SU-DHL-6 (cell line): ENCODE measurements around the gene LTBP1.

ENCODE experiments used
- H2AFZ ChIP-seq: fragments of 200-600 bp; sonication (generic); 2 replicates; pipeline ENCODE4 v1.6.1; 2014; ENCODE audit warnings: low read depth, mild to moderate bottlenecking, moderate library complexity, mixed read lengths, antibody characterized with exemption, low read length; ENCODE audit not compliant: severe bottlenecking
- H3F3A ChIP-seq: fragments of 200-600 bp; shearing (Covaris generic); 2 replicates; pipeline ENCODE4 v1.6.0; 2016; ENCODE audit warnings: antibody characterized with exemption, mild to moderate bottlenecking; ENCODE audit not compliant: insufficient read depth
- H3K27ac ChIP-seq: fragments of 200-600 bp; sonication (generic); 2 replicates; pipeline ENCODE4 v1.5.1; 2016; ENCODE audit warnings: low read depth, mild to moderate bottlenecking, low read length, moderate library complexity, mixed read lengths
- H3K27me3 ChIP-seq: fragments of 200-600 bp; sonication (generic), shearing (Covaris generic); 2 replicates; pipeline ENCODE4 v1.6.0; 2014; ENCODE audit warnings: mild to moderate bottlenecking, low read length
- H3K36me3 ChIP-seq: fragments of 200-600 bp; sonication (generic); 2 replicates; pipeline ENCODE4 v1.6.1; 2014; ENCODE audit warnings: mild to moderate bottlenecking, low read length, mixed read lengths
- H3K4me2 ChIP-seq: fragments of 300-600, 200-600 bp; shearing (Covaris generic), sonication (generic); 2 replicates; pipeline ENCODE4 v1.6.0; 2014; ENCODE audit warnings: low read length, low read depth, mild to moderate bottlenecking; ENCODE audit not compliant: poor library complexity, severe bottlenecking
- H3K4me3 ChIP-seq: fragments of 200-600 bp; sonication (generic); 2 replicates; pipeline ENCODE4 v1.5.1; 2014; ENCODE audit warnings: antibody characterized with exemption, low read length, mild to moderate bottlenecking, mixed read lengths; ENCODE audit not compliant: insufficient read depth, poor library complexity, severe bottlenecking
- H3K79me2 ChIP-seq: fragments of 200-600 bp; sonication (generic); 2 replicates; pipeline ENCODE4 v1.6.1; 2014; ENCODE audit warnings: mild to moderate bottlenecking, low read length, moderate library complexity; ENCODE audit not compliant: insufficient read depth
- H3K9ac ChIP-seq: fragments of 200-600 bp; sonication (generic); 2 replicates; pipeline ENCODE4 v1.7.0; 2014; ENCODE audit warnings: mild to moderate bottlenecking, low read length
- H3K9me2 ChIP-seq: fragments of 200-600 bp; sonication (generic); replicated peaks from 2 replicates; pipeline ENCODE4 v1.6.1; 2014; ENCODE audit warnings: low read length; ENCODE audit not compliant: insufficient read depth
- H3K9me3 ChIP-seq: fragments of 200-600 bp; sonication (generic); 2 replicates; pipeline ENCODE4 v1.6.1; 2014; ENCODE audit warnings: low read length, mixed read lengths; ENCODE audit not compliant: insufficient read depth
- H4K20me1 ChIP-seq: fragments of 200-600 bp; sonication (generic); 2 replicates; pipeline ENCODE4 v1.6.1; 2014; ENCODE audit warnings: low read depth, mild to moderate bottlenecking, antibody characterized with exemption, low read length, moderate library complexity, mixed read lengths
- EZH2phosphoT487 ChIP-seq: fragments of 200-600 bp; sonication (generic), shearing (Covaris generic); conservative IDR thresholded peaks from 2 replicates; pipeline ENCODE4 v1.6.1; 2018; ENCODE audit warnings: mild to moderate bottlenecking, antibody characterized with exemption, low read length, moderate library complexity, mixed read lengths
- TF ChIP-seq, protein P1 (sequence below): fragments of 200-600 bp; sonication (generic); IDR thresholded peaks from one replicate; pipeline ENCODE4 v1.5.1; 2017; ENCODE audit warnings: antibody characterized with exemption, mild to moderate bottlenecking, low read length, moderate library complexity; ENCODE audit not compliant: insufficient read depth, poor library complexity, severe bottlenecking

The LTBP1 gene

DNA sequence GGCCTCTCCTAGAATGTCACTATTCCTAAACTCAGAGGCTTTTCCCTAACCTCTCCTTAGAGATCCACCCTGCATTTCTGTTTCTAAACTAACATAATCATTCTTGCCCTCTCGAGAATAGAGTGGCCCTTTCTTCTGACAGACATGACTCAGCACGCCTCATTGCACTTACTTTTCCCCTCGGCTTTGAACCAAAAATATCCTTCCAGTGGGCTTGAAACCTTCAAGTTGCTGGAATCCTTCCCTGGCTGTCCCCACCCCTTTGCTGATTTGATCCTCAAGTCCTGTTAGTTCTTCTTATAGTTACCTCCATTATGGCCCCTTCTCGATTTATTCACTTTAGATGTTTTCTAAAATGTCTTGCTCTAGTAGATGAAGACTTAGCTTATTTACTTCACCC lies 158.0 kb downstream of the LTBP1 start:
- Histone ChIP-seq H3K27me3 (no peaks in the 10 kb centered on the region), H3K36me3 (no peaks in the 10 kb centered on the region), H3F3A (0 out of 2 replicates have a peak, but pooled peaks cover 7% of the 10 kb centered on the region), H3K79me2 (peaks cover 80% of the 10 kb centered on the region), H3K9me2 (no peaks in the 10 kb centered on the region), H4K20me1 (no peaks in the 10 kb centered on the region), H3K9ac (no peak overlapping the region), H2AFZ (no peak overlapping the region), H3K4me2 (no peak overlapping the region), H3K9me3 (no peaks in the 10 kb centered on the region), H3K27ac (no peak overlapping the region), H3K4me3 (no peak overlapping the region)
- TF ChIP-seq EZH2phosphoT487 = no peak
- TF ChIP-seq, protein P1, sequence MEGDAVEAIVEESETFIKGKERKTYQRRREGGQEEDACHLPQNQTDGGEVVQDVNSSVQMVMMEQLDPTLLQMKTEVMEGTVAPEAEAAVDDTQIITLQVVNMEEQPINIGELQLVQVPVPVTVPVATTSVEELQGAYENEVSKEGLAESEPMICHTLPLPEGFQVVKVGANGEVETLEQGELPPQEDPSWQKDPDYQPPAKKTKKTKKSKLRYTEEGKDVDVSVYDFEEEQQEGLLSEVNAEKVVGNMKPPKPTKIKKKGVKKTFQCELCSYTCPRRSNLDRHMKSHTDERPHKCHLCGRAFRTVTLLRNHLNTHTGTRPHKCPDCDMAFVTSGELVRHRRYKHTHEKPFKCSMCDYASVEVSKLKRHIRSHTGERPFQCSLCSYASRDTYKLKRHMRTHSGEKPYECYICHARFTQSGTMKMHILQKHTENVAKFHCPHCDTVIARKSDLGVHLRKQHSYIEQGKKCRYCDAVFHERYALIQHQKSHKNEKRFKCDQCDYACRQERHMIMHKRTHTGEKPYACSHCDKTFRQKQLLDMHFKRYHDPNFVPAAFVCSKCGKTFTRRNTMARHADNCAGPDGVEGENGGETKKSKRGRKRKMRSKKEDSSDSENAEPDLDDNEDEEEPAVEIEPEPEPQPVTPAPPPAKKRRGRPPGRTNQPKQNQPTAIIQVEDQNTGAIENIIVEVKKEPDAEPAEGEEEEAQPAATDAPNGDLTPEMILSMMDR = no peak

DNA sequence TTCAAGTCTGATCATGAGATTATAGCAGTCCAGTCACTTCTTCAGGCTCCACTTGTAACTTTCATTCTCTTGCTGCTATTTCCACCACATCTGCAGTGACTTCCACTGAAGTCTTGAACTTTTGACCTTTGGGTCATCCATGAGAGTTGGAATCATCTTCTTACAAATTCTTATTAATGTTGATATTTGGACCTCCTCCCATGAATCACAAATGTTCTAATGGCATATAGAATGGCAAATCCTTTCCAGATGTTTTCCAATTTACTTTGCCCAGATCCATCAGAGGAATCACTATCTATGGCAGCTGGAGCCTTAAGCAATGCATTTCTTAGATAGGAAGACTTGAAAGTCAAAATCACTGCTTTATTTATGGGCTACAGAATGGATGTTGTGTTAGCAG lies 159.4 kb downstream of the LTBP1 start:
- H3K4me3 ChIP-seq = no peak overlapping the region
- TF ChIP-seq EZH2phosphoT487 = no peak
- TF ChIP-seq, protein P1 = no peak
- no peaks in the 10 kb centered on the region for H3K9me2 ChIP-seq
- peaks cover 8% of the 10 kb centered on the region; the same call in 1 of the 2 replicates for H3K36me3 ChIP-seq
- H3K27ac ChIP-seq = no peak overlapping the region
- no peaks in the 10 kb centered on the region for H3K27me3 ChIP-seq
- H3K79me2 ChIP-seq = peaks cover 66% of the 10 kb centered on the region
- no peak overlapping the region for H3K9ac ChIP-seq
- no peak overlapping the region for H3K4me2 ChIP-seq
- H3F3A ChIP-seq = no peaks in the 10 kb centered on the region
- H2AFZ ChIP-seq = no peak overlapping the region
- no peaks in the 10 kb centered on the region for H3K9me3 ChIP-seq
- no peaks in the 10 kb centered on the region for H4K20me1 ChIP-seq

DNA sequence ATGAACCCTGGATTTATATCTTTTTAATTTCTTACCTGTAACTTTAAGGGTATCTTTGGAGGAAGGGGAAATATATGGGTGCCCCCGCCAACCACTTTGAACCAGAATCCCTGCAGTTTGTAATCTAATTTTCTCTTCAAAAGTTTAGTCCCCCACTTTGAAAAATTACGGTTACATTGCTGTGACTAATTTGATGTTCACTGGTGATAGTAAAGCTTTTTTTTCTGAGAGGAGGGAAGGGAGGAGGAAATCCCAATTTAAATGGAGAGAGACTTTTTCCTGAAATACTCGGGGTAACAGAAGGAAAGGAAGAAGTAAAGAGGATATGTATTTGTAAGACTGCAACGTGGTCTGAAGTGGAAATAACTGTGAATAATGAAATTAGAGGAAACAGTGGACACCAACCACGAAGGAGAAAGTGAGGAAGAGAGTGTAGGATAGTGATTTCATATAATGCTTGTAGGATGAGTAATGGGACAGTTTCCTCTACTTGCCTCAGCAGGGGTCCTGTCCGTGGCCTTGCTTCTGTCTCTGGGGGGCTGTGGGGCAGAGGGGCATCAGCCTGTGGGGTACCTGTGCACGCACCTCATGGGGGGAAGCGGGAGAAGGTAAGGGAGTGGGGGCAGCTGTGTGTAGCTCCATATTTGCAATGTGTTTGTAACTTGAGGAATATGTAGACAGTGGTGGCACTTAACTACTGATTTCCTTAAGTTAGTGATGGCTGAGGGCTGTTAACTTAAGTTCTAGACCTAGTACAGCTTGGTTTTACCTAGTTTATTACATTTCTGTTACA lies 161.1 kb downstream of the LTBP1 start:
- peaks cover 21% of the 10 kb centered on the region for H3K36me3 ChIP-seq
- H3K9me2 ChIP-seq = no peaks in the 10 kb centered on the region
- no peaks in the 10 kb centered on the region for H3K27me3 ChIP-seq
- H3K79me2 ChIP-seq = peaks cover 49% of the 10 kb centered on the region
- H4K20me1 ChIP-seq = no peaks in the 10 kb centered on the region
- H3K27ac ChIP-seq = no peak overlapping the region
- H3K9me3 ChIP-seq = no peaks in the 10 kb centered on the region
- no peak overlapping the region for H2AFZ ChIP-seq
- no peak overlapping the region for H3K9ac ChIP-seq
- no peaks in the 10 kb centered on the region for H3F3A ChIP-seq
- TF ChIP-seq, protein P1 = no peak
- TF ChIP-seq EZH2phosphoT487 = no peak
- H3K4me2 ChIP-seq = no peak overlapping the region
- no peak overlapping the region for H3K4me3 ChIP-seq
